GM12891 (cell line): ENCODE measurements around the gene RAB27B.

ENCODE experiments used
- DNase-seq: peaks from one replicate; pipeline ENCODE4 v3.0.0; 2011; ENCODE audit warnings: low spot score; ENCODE audit not compliant: insufficient read length
- FAIRE-seq: peaks from 2 replicates; lab custom pipeline; 2011; peaks lifted over from hg19 to GRCh38; lab: Jason Lieb, UNC
- PAX5 ChIP-seq: IDR thresholded peaks from 2 replicates; pipeline ENCODE4 v1.6.1; 2011; ENCODE audit warnings: low read length, moderate library complexity, mild to moderate bottlenecking; ENCODE audit not compliant: insufficient read depth, severe bottlenecking
- POLR2A ChIP-seq: IDR thresholded peaks from 2 replicates; pipeline ENCODE4 v1.6.1; 2011; ENCODE audit warnings: low read depth, low read length, control low read depth
- POLR2AphosphoS5 ChIP-seq: IDR thresholded peaks from 2 replicates; pipeline ENCODE4 v1.6.1; 2011; ENCODE audit warnings: low read depth, low read length, control low read depth
- POU2F2 ChIP-seq: IDR thresholded peaks from 2 replicates; pipeline ENCODE4 v1.6.1; 2011; ENCODE audit warnings: low read depth, mild to moderate bottlenecking, control low read depth, low read length, moderate library complexity
- SPI1 ChIP-seq: IDR thresholded peaks from 2 replicates; pipeline ENCODE4 v1.6.1; 2011; ENCODE audit warnings: low read depth, low read length, control low read depth
- TAF1 ChIP-seq: IDR thresholded peaks from 2 replicates; pipeline ENCODE4 v1.6.1; 2011; ENCODE audit warnings: low read depth, low read length, control low read depth

Gene RAB27B

DNA sequence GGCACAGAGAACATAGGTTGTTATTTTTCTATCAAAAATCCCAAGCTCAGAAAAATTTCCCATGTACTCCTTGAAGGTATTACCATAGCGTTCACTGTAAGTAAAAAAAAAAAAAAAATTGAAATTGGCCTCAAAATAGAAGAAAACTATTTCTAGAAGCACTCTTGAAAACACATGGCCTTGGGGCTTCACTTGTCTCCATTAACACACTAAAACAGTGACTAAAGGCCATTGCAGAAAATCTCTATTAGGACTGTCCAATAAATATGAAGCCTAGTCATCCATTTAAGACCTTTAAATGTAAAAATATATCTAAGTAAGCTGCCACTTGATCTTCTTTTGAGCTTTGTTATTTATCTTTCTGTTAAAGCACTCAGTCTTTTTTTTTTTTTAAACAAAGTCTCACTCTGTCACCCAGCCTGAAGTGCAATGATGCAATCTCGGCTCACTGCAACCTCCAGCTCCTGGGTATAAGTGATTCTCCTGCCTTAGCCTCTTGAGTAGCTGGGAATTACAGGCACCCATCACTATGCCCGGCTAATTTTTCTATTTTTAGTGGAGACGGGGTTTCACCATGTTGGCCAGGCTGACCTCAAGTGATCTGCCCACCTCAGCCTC is 95.2 kb downstream of the RAB27B start:
- TF ChIP-seq POU2F2 (no peak), PAX5 (no peak), SPI1 (no peak), POLR2AphosphoS5 (no peak), TAF1 (no peak), POLR2A (no peak)
- DNase-seq, result no peak
- no peak for FAIRE-seq

DNA sequence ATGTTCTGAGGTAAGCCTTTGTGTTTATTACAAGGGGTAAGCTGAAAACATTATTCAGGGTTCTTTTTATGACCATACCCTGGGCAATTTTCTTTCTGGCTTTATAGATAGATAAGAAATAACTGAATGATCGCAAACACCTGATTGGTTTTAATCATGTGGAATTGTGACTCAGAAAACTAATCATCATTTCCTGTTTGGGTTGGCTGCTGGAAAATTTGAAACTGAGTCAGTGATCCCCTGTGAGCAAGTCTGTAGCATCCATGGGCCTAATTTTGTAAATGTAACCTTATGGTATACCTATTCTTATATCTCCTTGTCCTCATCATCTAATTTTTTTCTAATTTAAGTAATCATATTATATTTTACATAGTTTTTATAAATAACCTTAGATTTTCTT is 96.7 kb downstream of the RAB27B start:
- DNase-seq (no peak), FAIRE-seq (no peak)
- TF ChIP-seq TAF1, result no peak
- TF ChIP-seq PAX5, result no peak
- TF ChIP-seq POLR2AphosphoS5, result no peak
- TF ChIP-seq SPI1, result no peak
- no peak for TF ChIP-seq POU2F2
- TF ChIP-seq POLR2A, result no peak

DNA sequence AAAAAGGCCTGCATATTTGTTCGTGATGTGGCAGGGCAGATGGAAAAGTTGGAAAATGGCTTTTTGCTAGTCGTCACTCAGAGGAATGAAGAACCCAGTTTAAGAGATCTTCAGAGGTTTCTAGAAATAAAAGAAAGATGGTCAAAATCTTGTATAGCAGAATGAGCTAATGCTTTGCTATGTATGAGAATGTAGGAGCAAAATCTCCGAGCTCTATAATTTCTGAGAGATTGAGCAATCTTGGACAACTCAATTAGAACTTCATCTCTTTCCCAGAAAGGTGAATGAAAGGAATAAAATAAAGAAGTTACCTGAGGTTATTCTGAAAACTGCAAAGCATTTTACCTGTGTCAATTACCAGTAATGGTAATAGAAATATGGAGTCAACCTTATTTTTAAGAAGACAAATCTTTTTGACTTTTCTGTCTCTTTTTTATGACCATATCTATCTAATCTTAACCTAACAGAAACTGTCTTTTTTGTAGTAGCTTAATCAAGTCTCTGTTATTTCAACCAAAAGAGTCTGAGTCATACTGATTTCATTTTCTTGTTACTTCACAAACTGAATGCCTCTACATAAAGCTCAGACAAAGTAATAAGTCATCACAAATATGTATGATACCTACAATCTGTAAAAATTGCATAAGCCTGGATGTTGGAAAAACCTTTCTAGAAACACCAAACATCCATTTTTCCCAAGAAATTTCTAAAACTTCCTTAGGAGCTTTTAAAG is 98.5 kb downstream of the RAB27B start:
- FAIRE-seq (no peak), DNase-seq (no peak)
- TF ChIP-seq PAX5 (no peak), SPI1 (no peak), POLR2A (no peak), TAF1 (no peak), POU2F2 (no peak), POLR2AphosphoS5 (no peak)

DNA sequence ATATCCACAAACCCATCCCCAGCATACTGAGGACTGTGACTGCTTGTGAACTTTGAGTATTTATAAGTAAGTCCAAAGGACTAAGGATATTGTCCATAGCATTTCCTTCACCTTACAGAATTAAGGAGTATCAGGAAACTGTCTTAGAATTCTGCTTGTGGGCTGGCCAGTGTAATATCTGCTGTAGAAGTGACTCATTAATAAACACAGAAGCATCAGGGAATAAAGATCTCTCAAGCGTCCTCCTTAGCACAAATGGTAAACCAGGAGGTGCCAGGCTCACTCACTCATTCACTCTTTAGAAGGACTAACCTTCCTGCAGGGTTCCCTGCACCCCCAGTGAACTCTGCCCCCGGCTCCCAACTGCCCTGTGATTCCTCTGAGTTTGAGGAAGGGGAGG is 100.0 kb downstream of the RAB27B start:
- FAIRE-seq (no peak), DNase-seq (no peak)
- TF ChIP-seq POLR2AphosphoS5, result no peak
- TF ChIP-seq SPI1, result no peak
- TF ChIP-seq POLR2A, result no peak
- no peak for TF ChIP-seq TAF1
- no peak for TF ChIP-seq POU2F2
- no peak for TF ChIP-seq PAX5

- no peak for DNase-seq
- TF ChIP-seq SPI1, result no peak
- no peak for TF ChIP-seq POU2F2
- no peak for FAIRE-seq
These were observed 102.9 kb downstream of the RAB27B start for GRCh38 chr18:54931152-54931551.

DNA sequence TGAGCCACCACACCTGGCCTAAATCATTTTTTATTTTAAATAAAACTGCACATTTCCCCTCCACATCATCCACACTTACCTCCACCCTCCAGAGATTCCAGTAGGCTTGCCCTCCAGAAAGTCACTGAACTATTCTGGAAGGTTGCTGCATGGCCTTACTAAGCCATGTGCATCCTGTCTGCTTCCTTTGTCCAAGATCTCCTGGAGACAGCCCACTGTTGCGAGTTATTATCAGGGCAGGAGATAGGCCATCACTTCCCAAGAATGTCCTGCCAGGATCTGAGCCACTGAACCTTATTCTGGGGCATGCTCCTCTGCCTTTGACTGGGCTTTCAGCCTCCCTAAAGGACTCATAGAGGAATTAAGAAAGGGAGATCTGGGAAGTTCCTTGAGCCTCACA is 104.2 kb downstream of the RAB27B start:
- DNase-seq, result no peak
- no peak for FAIRE-seq
- TF ChIP-seq POLR2A, result no peak
- TF ChIP-seq POLR2AphosphoS5, result no peak
- no peak for TF ChIP-seq PAX5
- no peak for TF ChIP-seq SPI1
- no peak for TF ChIP-seq POU2F2
- TF ChIP-seq TAF1, result no peak

- no peak for DNase-seq
- TF ChIP-seq PAX5 (no peak), POLR2A (no peak), SPI1 (no peak), POU2F2 (no peak), TAF1 (no peak), POLR2AphosphoS5 (no peak)
- no peak for FAIRE-seq
These were observed 110.2 kb downstream of the RAB27B start for GRCh38 chr18:54938506-54938905.

DNA sequence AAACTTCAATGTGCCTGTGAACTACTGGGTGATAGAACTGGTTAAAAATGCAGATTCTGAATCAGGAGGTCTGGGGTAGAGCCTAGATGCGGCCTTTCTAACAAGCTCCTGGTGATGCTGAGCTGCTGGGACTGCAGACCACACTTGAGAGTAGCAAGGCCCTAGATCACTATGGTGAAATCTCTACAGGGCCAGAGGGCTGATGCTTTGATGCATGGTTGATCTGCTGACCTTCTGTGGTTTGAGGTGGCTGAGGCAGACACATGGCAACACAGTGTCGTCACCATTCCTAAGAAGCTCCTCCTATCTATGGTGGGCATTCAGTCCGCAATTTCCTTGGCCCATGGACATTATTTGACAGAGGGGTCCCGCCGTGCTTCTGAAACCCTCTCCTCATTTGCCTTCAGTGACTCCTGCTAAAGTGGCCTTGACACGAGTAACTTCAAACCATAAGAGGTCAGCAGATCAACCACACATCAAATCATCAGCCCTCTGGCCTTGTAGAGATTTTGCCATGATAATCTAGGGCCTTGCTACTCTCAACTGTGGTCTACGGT is 111.2 kb downstream of the RAB27B start:
- TF ChIP-seq SPI1 (no peak), POLR2AphosphoS5 (no peak), TAF1 (no peak), POU2F2 (no peak), PAX5 (no peak), POLR2A (no peak)
- no peak for FAIRE-seq
- no peak for DNase-seq

DNA sequence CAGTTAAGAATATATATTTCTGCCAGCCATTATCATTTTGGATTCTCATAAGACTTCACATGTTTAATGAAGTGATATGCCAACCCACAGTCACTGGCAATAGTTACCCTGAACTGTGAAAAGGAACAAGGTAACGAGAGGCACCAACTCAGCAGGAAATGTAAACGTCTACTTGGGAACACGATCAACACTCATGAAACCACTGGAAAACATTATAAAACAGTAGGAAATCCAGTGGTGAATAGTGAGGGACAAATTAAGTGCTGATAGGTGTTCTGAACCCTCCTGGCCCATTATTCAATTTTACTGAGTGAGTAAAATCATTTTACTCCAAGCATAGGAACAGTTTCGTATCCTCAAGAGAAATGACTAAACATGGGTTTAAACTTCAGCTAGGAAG is 113.9 kb downstream of the RAB27B start:
- DNase-seq (no peak), FAIRE-seq (no peak)
- TF ChIP-seq POLR2A (no peak), PAX5 (no peak), SPI1 (no peak), TAF1 (no peak), POU2F2 (no peak), POLR2AphosphoS5 (no peak)

- no peak for FAIRE-seq
- no peak for DNase-seq
- TF ChIP-seq SPI1 (no peak), PAX5 (no peak), POLR2AphosphoS5 (no peak), POLR2A (no peak), POU2F2 (no peak), TAF1 (no peak)
These were observed 114.3 kb downstream of the RAB27B start for GRCh38 chr18:54942569-54942968.
